BLaER1 (cell line): ENCODE data around the gene PSMC3.

Experiments used
- H3K27ac ChIP-seq: shearing (Covaris generic); formaldehyde crosslinking; 2 replicates; pipeline ENCODE4 v1.8.1; 2022
- H3K27me3 ChIP-seq: shearing (Covaris generic); formaldehyde crosslinking; 2 replicates; pipeline ENCODE4 v1.8.1; 2022
- H3K36me3 ChIP-seq: shearing (Covaris generic); formaldehyde crosslinking; 2 replicates; pipeline ENCODE4 v1.8.1; 2022
- H3K4me1 ChIP-seq: shearing (Covaris generic); formaldehyde crosslinking; 2 replicates; pipeline ENCODE4 v1.8.1; 2022
- H3K4me2 ChIP-seq: shearing (Covaris generic); formaldehyde crosslinking; 2 replicates; pipeline ENCODE4 v1.8.1; 2022
- H3K4me3 ChIP-seq: shearing (Covaris generic); formaldehyde crosslinking; 2 replicates; pipeline ENCODE4 v1.8.1; 2022
- H3K9ac ChIP-seq: shearing (Covaris generic); formaldehyde crosslinking; 2 replicates; pipeline ENCODE4 v1.8.1; 2022
- H3K9me3 ChIP-seq: shearing (Covaris generic); formaldehyde crosslinking; 2 replicates; pipeline ENCODE4 v1.8.1; 2022
- H4K20me1 ChIP-seq: shearing (Covaris generic); formaldehyde crosslinking; 2 replicates; pipeline ENCODE4 v1.8.1; 2022
- Cebpa-rat ChIP-seq: shearing (Covaris generic); IDR thresholded peaks from 2 replicates; pipeline ENCODE4 v1.8.1; 2022

Gene PSMC3

GRCh38 chr11:47395223-47396048 lies 30.8 kb downstream of the PSMC3 start:
- H3K27me3 ChIP-seq: no peaks in the 10 kb centered on the region
- H3K36me3 ChIP-seq: no peaks in the 10 kb centered on the region
- H4K20me1 ChIP-seq: no peaks in the 10 kb centered on the region
- peak overlapping the region; percentile 59 for H3K4me3 ChIP-seq
- H3K27ac ChIP-seq: peak overlapping the region; percentile 100
- H3K9ac ChIP-seq: peak overlapping the region; percentile 94
- no peaks in the 10 kb centered on the region for H3K9me3 ChIP-seq
- H3K4me1 ChIP-seq: peaks cover 95% of the 10 kb centered on the region
- no peak for TF ChIP-seq Cebpa-rat
- peak overlapping the region; percentile 91 for H3K4me2 ChIP-seq

GRCh38 chr11:47394322-47395222 lies 31.7 kb downstream of the PSMC3 start:
- TF ChIP-seq Cebpa-rat: peak; percentile 96
- Histone ChIP-seq H3K4me2 (peak overlapping the region; percentile 91), H3K36me3 (no peaks in the 10 kb centered on the region), H3K4me1 (peaks cover 97% of the 10 kb centered on the region), H3K27ac (peak overlapping the region; percentile 100), H3K4me3 (peak overlapping the region; percentile 59), H4K20me1 (no peaks in the 10 kb centered on the region), H3K9me3 (no peaks in the 10 kb centered on the region), H3K9ac (peak overlapping the region; percentile 94), H3K27me3 (no peaks in the 10 kb centered on the region)

- Histone ChIP-seq H3K27ac (peak overlapping the region; percentile 100), H3K4me3 (peak overlapping the region; percentile 59; the same call in 1 of the 2 replicates), H3K9ac (peak overlapping the region; percentile 94), H3K4me2 (peak overlapping the region; percentile 91), H3K4me1 (peaks cover 97% of the 10 kb centered on the region), H3K36me3 (no peaks in the 10 kb centered on the region), H4K20me1 (no peaks in the 10 kb centered on the region), H3K27me3 (no peaks in the 10 kb centered on the region), H3K9me3 (no peaks in the 10 kb centered on the region)
- TF ChIP-seq Cebpa-rat: no peak
Observed at GRCh38 chr11:47394050-47394321, 32.3 kb downstream of the PSMC3 start.

- no peaks in the 10 kb centered on the region for H3K9me3 ChIP-seq
- peak overlapping the region; percentile 91 for H3K4me2 ChIP-seq
- no peak for TF ChIP-seq Cebpa-rat
- no peaks in the 10 kb centered on the region for H3K36me3 ChIP-seq
- H3K4me1 ChIP-seq: peaks cover 93% of the 10 kb centered on the region
- peak overlapping the region; percentile 47 for H3K4me3 ChIP-seq
- no peaks in the 10 kb centered on the region for H4K20me1 ChIP-seq
- H3K27ac ChIP-seq: peak overlapping the region; percentile 100
- H3K27me3 ChIP-seq: no peaks in the 10 kb centered on the region
- peak overlapping the region; percentile 94 for H3K9ac ChIP-seq
Observed at GRCh38 chr11:47393163-47394049, 32.8 kb downstream of the PSMC3 start.

GRCh38 chr11:47392546-47393162 lies 33.6 kb downstream of the PSMC3 start:
- Histone ChIP-seq H3K27ac (peak overlapping the region; percentile 100), H3K4me2 (peak overlapping the region; percentile 91), H3K9me3 (no peaks in the 10 kb centered on the region), H3K4me3 (peak overlapping the region; percentile 8; the same call in 1 of the 2 replicates), H3K27me3 (no peaks in the 10 kb centered on the region), H4K20me1 (no peaks in the 10 kb centered on the region), H3K4me1 (peaks cover 92% of the 10 kb centered on the region), H3K9ac (peak overlapping the region; percentile 94), H3K36me3 (no peaks in the 10 kb centered on the region)
- TF ChIP-seq Cebpa-rat: no peak

GRCh38 chr11:47391711-47392432 lies 34.4 kb downstream of the PSMC3 start:
- peaks cover 84% of the 10 kb centered on the region for H3K4me1 ChIP-seq
- peak overlapping the region; percentile 94 for H3K9ac ChIP-seq
- no peak overlapping the region for H3K4me3 ChIP-seq
- H3K9me3 ChIP-seq: no peaks in the 10 kb centered on the region
- peak overlapping the region; percentile 100 for H3K27ac ChIP-seq
- H3K36me3 ChIP-seq: no peaks in the 10 kb centered on the region
- H3K27me3 ChIP-seq: no peaks in the 10 kb centered on the region
- no peak for TF ChIP-seq Cebpa-rat
- H3K4me2 ChIP-seq: peak overlapping the region; percentile 91
- H4K20me1 ChIP-seq: no peaks in the 10 kb centered on the region

GRCh38 chr11:47391077-47391583 lies 35.1 kb downstream of the PSMC3 start:
- H4K20me1 ChIP-seq: no peaks in the 10 kb centered on the region
- no peaks in the 10 kb centered on the region for H3K36me3 ChIP-seq
- H3K9me3 ChIP-seq: no peaks in the 10 kb centered on the region
- TF ChIP-seq Cebpa-rat: no peak
- H3K4me2 ChIP-seq: peak overlapping the region; percentile 91
- H3K4me1 ChIP-seq: peaks cover 77% of the 10 kb centered on the region
- no peaks in the 10 kb centered on the region for H3K27me3 ChIP-seq
- peak overlapping the region; percentile 94; the same call in 1 of the 2 replicates for H3K9ac ChIP-seq
- H3K27ac ChIP-seq: peak overlapping the region; percentile 100
- no peak overlapping the region for H3K4me3 ChIP-seq

- Histone ChIP-seq H3K9ac (no peak overlapping the region; the same call in 1 of the 2 replicates), H3K4me1 (peaks cover 69% of the 10 kb centered on the region), H3K27me3 (no peaks in the 10 kb centered on the region), H3K4me3 (no peak overlapping the region), H3K27ac (peak overlapping the region; percentile 100; the same call in 1 of the 2 replicates), H3K9me3 (no peaks in the 10 kb centered on the region), H4K20me1 (no peaks in the 10 kb centered on the region), H3K36me3 (no peaks in the 10 kb centered on the region), H3K4me2 (no peak overlapping the region)
- TF ChIP-seq Cebpa-rat: no peak
Observed at GRCh38 chr11:47390422-47390760, 35.8 kb downstream of the PSMC3 start.
